ENCODE measurements around the gene ARHGAP15.

Gene ARHGAP15

DNA sequence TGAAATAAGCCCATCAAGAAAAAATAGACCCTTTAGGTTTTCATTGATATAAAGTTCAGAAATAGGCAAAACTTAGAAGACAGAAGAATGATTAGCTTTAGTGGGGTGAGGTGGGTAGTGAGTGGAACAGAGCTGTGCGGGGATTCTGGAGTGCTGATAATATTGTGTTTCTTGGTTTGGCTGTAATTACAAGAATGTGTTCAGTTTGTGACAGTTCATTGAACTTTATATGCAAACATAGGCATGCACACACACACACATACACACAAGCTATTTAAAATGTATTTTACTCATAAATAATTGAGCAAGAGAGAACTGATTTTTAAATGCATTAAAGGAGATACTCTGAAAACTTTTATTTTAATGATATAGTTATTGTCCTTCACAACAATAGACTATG is 17.1 kb downstream of the ARHGAP15 start:
- DNase-seq = no peak
- Histone ChIP-seq H3K4me3 (ENCODE audit: low read length) (no peak overlapping the region), H4K20me1 (ENCODE audit: insufficient read depth, low read length) (no peaks in the 10 kb centered on the region), H3K36me3 (replicated peaks; ENCODE audit: insufficient read depth, low read length) (no peaks in the 10 kb centered on the region), H2AFZ (ENCODE audit: low read length) (no peak overlapping the region), H3K9me3 (replicated peaks; ENCODE audit: insufficient read depth, low read length) (no peaks in the 10 kb centered on the region), H3K27ac (ENCODE audit: low read length) (no peak overlapping the region), H3K79me2 (ENCODE audit: low read length) (no peaks in the 10 kb centered on the region), H3K27me3 (replicated peaks; ENCODE audit: insufficient read depth, low read length) (no peaks in the 10 kb centered on the region), H3K9me2 (replicated peaks; ENCODE audit: insufficient read depth, low read length) (no peaks in the 10 kb centered on the region), H3K4me2 (ENCODE audit: low read depth, low read length) (no peak overlapping the region), H3K9ac (ENCODE audit: low read length) (no peak overlapping the region), H3K4me1 (ENCODE audit: low read length) (no peaks in the 10 kb centered on the region), H3F3A (ENCODE audit: insufficient read depth, low read length) (no peaks in the 10 kb centered on the region)
- TF ChIP-seq EZH2phosphoT487 (IDR thresholded peaks at IDR 0.05; ENCODE audit: low read length) (no peak), EZH2 (optimal IDR thresholded peaks at IDR 0.05; ENCODE audit: low read depth, low read length) (no peak)
- TF ChIP-seq, protein P1, sequence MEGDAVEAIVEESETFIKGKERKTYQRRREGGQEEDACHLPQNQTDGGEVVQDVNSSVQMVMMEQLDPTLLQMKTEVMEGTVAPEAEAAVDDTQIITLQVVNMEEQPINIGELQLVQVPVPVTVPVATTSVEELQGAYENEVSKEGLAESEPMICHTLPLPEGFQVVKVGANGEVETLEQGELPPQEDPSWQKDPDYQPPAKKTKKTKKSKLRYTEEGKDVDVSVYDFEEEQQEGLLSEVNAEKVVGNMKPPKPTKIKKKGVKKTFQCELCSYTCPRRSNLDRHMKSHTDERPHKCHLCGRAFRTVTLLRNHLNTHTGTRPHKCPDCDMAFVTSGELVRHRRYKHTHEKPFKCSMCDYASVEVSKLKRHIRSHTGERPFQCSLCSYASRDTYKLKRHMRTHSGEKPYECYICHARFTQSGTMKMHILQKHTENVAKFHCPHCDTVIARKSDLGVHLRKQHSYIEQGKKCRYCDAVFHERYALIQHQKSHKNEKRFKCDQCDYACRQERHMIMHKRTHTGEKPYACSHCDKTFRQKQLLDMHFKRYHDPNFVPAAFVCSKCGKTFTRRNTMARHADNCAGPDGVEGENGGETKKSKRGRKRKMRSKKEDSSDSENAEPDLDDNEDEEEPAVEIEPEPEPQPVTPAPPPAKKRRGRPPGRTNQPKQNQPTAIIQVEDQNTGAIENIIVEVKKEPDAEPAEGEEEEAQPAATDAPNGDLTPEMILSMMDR (IDR thresholded peaks at IDR 0.05; ENCODE audit: low read length) = no peak

DNA sequence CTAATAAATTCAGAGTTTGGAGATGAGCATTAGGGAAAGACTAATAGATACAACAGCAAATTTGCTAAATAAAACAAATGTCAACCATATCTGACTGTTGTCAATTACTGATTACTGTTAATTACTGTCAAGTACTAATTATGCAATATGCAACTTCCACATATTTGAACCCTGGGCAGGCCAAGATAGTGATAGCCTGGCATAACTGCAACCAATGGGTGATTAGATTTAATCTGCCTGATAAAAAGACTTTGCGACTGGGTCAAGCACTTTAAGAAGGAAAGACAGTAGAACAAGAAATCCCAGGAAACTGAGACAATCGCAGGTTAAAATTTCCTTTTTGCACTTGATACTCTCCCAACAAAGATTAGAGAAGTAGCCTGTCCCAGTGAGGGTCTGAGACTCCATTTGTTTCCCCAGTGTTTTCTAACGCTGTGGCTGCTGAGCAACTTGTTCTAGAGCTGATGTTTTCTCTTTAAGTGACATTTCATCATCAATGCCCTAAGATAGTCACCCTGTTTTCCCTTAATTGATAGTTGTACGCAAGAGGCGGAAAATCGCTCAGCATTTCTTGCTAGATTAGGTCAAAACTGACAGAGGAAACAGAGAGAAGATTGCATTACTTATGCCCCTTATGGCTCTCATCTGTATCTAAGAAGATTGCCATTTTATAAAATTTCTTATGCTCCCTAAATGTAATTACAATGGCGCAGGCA is 17.8 kb downstream of the ARHGAP15 start:
- Histone ChIP-seq H3K9me3 (replicated peaks; ENCODE audit: insufficient read depth, low read length) (no peaks in the 10 kb centered on the region), H3K4me2 (ENCODE audit: low read depth, low read length) (no peak overlapping the region), H3K27me3 (replicated peaks; ENCODE audit: insufficient read depth, low read length) (no peaks in the 10 kb centered on the region), H3K4me1 (ENCODE audit: low read length) (no peaks in the 10 kb centered on the region), H3F3A (ENCODE audit: insufficient read depth, low read length) (no peaks in the 10 kb centered on the region), H3K4me3 (ENCODE audit: low read length) (no peak overlapping the region), H3K9me2 (replicated peaks; ENCODE audit: insufficient read depth, low read length) (no peaks in the 10 kb centered on the region), H4K20me1 (ENCODE audit: insufficient read depth, low read length) (no peaks in the 10 kb centered on the region), H3K27ac (ENCODE audit: low read length) (no peak overlapping the region), H3K79me2 (ENCODE audit: low read length) (no peaks in the 10 kb centered on the region), H3K36me3 (replicated peaks; ENCODE audit: insufficient read depth, low read length) (no peaks in the 10 kb centered on the region), H3K9ac (ENCODE audit: low read length) (no peak overlapping the region), H2AFZ (ENCODE audit: low read length) (no peak overlapping the region)
- TF ChIP-seq EZH2 (optimal IDR thresholded peaks at IDR 0.05; ENCODE audit: low read depth, low read length) (no peak), EZH2phosphoT487 (IDR thresholded peaks at IDR 0.05; ENCODE audit: low read length) (no peak)
- TF ChIP-seq, protein P1 (IDR thresholded peaks at IDR 0.05; ENCODE audit: low read length) = no peak
- no peak for DNase-seq

DNA sequence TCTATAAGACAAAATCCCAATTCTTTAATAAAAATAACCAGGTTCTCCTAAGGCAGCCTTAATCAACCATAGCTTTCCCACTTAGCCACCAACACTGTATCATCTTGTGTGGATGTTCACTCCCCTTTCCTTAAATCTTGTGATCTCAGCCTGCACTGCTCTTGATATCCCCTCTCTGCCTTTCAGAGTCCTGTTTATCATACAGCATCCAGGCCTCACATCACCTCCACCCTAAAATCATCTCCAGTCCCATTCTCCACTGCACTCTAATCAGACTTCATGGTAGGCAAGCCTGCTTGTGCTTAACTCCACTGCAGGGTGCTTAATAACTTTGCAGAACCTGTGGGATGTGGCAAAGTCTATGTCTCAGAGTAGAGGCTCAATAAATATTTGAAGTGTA is 18.8 kb downstream of the ARHGAP15 start:
- Histone ChIP-seq H3K4me1 (ENCODE audit: low read length) (no peaks in the 10 kb centered on the region), H3K27ac (ENCODE audit: low read length) (no peak overlapping the region), H3K4me2 (ENCODE audit: low read depth, low read length) (no peak overlapping the region), H3K9me2 (replicated peaks; ENCODE audit: insufficient read depth, low read length) (no peaks in the 10 kb centered on the region), H3K9me3 (replicated peaks; ENCODE audit: insufficient read depth, low read length) (no peaks in the 10 kb centered on the region), H3K4me3 (ENCODE audit: low read length) (no peak overlapping the region), H4K20me1 (ENCODE audit: insufficient read depth, low read length) (no peaks in the 10 kb centered on the region), H2AFZ (ENCODE audit: low read length) (no peak overlapping the region), H3F3A (ENCODE audit: insufficient read depth, low read length) (no peaks in the 10 kb centered on the region), H3K36me3 (replicated peaks; ENCODE audit: insufficient read depth, low read length) (no peaks in the 10 kb centered on the region), H3K27me3 (replicated peaks; ENCODE audit: insufficient read depth, low read length) (no peaks in the 10 kb centered on the region), H3K9ac (ENCODE audit: low read length) (no peak overlapping the region), H3K79me2 (ENCODE audit: low read length) (no peaks in the 10 kb centered on the region)
- TF ChIP-seq EZH2 (optimal IDR thresholded peaks at IDR 0.05; ENCODE audit: low read depth, low read length) (no peak), EZH2phosphoT487 (IDR thresholded peaks at IDR 0.05; ENCODE audit: low read length) (no peak)
- TF ChIP-seq, protein P1 (IDR thresholded peaks at IDR 0.05; ENCODE audit: low read length) = no peak
- DNase-seq = no peak

All from MM.1S (cell line).